Measurements from ENCODE around the gene BRD3OS.
A peak's percentile ranks its signal among the peaks of the same experiment; 100 is the strongest.

BRD3OS gene

DNA sequence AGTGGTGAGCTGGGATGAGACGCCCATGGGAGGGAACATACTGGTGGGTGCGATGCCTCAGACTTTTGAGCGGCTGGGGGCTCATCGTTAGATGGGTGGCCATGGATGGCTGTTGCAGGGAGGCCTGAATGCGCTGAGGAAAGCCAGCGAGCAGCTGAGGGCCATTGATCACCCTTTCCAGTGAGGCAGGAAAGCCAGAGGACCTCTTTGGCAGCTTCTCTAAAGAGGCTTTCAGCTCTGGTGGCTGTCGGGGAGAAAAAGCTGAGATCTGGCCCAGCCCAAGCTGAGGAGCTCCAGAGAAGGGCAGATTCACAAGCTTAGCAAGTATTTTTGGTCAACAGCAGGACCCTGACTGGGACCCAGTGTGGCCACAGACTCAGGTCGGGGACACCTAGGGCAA lies 19.9 kb upstream of the BRD3OS start:
- H3K27me3 ChIP-seq (ENCODE audit: control insufficient read depth, insufficient read depth, low read length, poor library complexity, severe bottlenecking): no peaks in the 10 kb centered on the region
- no peak overlapping the region for H3K4me3 ChIP-seq (ENCODE audit: insufficient read depth, low read depth, low read length)
- no peaks in the 10 kb centered on the region for H3K9me3 ChIP-seq (ENCODE audit: control insufficient read depth, low read length)
- no peak overlapping the region for H3K27ac ChIP-seq (ENCODE audit: insufficient read depth, low read depth, low read length, poor library complexity, severe bottlenecking)
- WGBS, 2 experiments: 92 to 93% methylated on average over 8 of the region's 8 CpGs
- no peaks in the 10 kb centered on the region for H3K4me1 ChIP-seq (ENCODE audit: control insufficient read depth, insufficient read depth, low read length)
- H3K36me3 ChIP-seq (ENCODE audit: control insufficient read depth, insufficient read depth, low read length): no peaks in the 10 kb centered on the region

DNA sequence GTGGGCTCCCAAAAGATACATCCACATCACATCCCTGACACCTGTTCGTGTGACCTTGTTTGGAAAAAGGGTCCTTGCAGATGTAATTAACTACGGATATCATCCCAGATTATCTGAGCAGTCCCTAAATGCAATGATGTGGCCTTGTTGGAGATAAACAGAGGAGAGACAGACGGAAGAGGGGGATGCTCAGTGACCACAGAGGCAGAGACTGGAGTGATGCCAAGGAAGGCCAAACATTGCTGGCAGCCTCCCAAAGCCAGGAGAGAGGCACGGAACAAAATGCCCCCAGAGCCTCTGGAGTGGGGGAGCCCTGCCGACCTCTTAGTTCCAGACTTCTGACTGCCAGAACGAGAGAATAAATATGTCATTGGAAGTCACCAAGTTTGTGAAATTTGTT lies 18.1 kb upstream of the BRD3OS start:
- WGBS, 2 experiments: 90% methylated on average over 6 of the region's 6 CpGs
- Histone ChIP-seq H3K36me3 (ENCODE audit: control insufficient read depth, insufficient read depth, low read length) (no peaks in the 10 kb centered on the region), H3K4me3 (ENCODE audit: insufficient read depth, low read depth, low read length) (no peak overlapping the region), H3K4me1 (ENCODE audit: control insufficient read depth, insufficient read depth, low read length) (no peaks in the 10 kb centered on the region), H3K27me3 (ENCODE audit: control insufficient read depth, insufficient read depth, low read length, poor library complexity, severe bottlenecking) (no peaks in the 10 kb centered on the region), H3K27ac (ENCODE audit: insufficient read depth, low read depth, low read length, poor library complexity, severe bottlenecking) (no peak overlapping the region), H3K9me3 (ENCODE audit: control insufficient read depth, low read length) (no peaks in the 10 kb centered on the region)

GRCh38 chr9:134007571-134007970 lies 17.7 kb upstream of the BRD3OS start:
- no peaks in the 10 kb centered on the region for H3K9me3 ChIP-seq (ENCODE audit: control insufficient read depth, low read length)
- WGBS, 2 experiments: 91% methylated on average over 9 of the region's 9 CpGs

GRCh38 chr9:134010310-134011173 lies 14.7 kb upstream of the BRD3OS start:
- H3K27ac ChIP-seq (ENCODE audit: insufficient read depth, low read depth, low read length, poor library complexity, severe bottlenecking): no peak overlapping the region
- 93% methylated on average over 20 of the region's 20 CpGs for WGBS, 2 experiments
- H3K36me3 ChIP-seq (ENCODE audit: control insufficient read depth, insufficient read depth, low read length): no peaks in the 10 kb centered on the region
- H3K4me3 ChIP-seq (ENCODE audit: insufficient read depth, low read depth, low read length): no peak overlapping the region
- no peaks in the 10 kb centered on the region for H3K27me3 ChIP-seq (ENCODE audit: control insufficient read depth, insufficient read depth, low read length, poor library complexity, severe bottlenecking)
- no peaks in the 10 kb centered on the region for H3K4me1 ChIP-seq (ENCODE audit: control insufficient read depth, insufficient read depth, low read length)
- H3K9me3 ChIP-seq (ENCODE audit: control insufficient read depth, low read length): no peaks in the 10 kb centered on the region

More at GRCh38 chr9:134007571-134007970, 17.7 kb upstream of the BRD3OS start:
- H3K4me3 ChIP-seq (ENCODE audit: insufficient read depth, low read depth, low read length): no peak overlapping the region
- no peak overlapping the region for H3K27ac ChIP-seq (ENCODE audit: insufficient read depth, low read depth, low read length, poor library complexity, severe bottlenecking)
- H3K27me3 ChIP-seq (ENCODE audit: control insufficient read depth, insufficient read depth, low read length, poor library complexity, severe bottlenecking): no peaks in the 10 kb centered on the region
- H3K36me3 ChIP-seq (ENCODE audit: control insufficient read depth, insufficient read depth, low read length): no peaks in the 10 kb centered on the region
- no peaks in the 10 kb centered on the region for H3K4me1 ChIP-seq (ENCODE audit: control insufficient read depth, insufficient read depth, low read length)

DNA sequence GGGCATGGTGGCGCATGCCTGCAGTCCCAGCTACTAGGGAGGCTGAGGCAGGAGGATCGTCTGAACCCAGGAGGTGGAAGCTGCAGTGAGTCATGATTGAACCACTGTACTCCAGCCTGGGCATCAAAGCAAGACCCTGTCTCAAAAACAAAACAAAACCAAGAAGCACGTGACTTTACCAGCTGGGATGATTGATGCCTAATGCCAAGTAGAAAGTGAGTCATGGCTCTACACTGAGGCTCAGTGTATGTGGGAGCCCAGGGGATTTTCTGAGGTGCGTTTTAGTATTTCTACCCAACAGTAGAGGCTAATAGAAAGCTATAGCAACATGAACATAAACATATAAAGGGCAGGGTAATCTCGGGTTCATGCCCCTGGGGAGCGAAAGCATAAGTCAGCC lies 13.9 kb upstream of the BRD3OS start:
- no peaks in the 10 kb centered on the region for H3K4me1 ChIP-seq (ENCODE audit: control insufficient read depth, insufficient read depth, low read length)
- no peaks in the 10 kb centered on the region for H3K9me3 ChIP-seq (ENCODE audit: control insufficient read depth, low read length)
- 92% methylated on average over 6 of the region's 6 CpGs for WGBS, 2 experiments
- H3K4me3 ChIP-seq (ENCODE audit: insufficient read depth, low read depth, low read length): no peak overlapping the region
- H3K36me3 ChIP-seq (ENCODE audit: control insufficient read depth, insufficient read depth, low read length): no peaks in the 10 kb centered on the region
- H3K27me3 ChIP-seq (ENCODE audit: control insufficient read depth, insufficient read depth, low read length, poor library complexity, severe bottlenecking): no peaks in the 10 kb centered on the region
- no peak overlapping the region for H3K27ac ChIP-seq (ENCODE audit: insufficient read depth, low read depth, low read length, poor library complexity, severe bottlenecking)

DNA sequence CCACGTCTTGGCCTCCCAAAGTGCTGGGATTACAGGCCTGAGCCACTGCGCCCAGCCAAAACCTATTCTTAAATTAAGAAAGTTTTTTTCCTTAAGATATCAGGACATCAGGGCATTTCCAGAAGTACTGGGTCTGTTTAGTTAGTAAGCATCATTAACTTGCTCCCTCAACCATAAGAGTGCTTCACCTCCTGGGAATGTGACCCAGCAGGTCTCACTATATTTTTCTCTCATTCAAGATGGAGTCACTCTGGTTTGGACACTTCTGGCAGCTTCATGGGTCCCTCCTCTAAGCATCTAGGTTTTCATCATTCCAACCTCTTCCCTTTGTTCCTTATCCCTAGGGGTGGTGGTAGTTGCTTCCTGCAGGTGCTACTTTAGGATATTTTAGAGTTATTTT lies 10.3 kb upstream of the BRD3OS start:
- Histone ChIP-seq H3K36me3 (ENCODE audit: control insufficient read depth, insufficient read depth, low read length) (no peaks in the 10 kb centered on the region), H3K4me1 (ENCODE audit: control insufficient read depth, insufficient read depth, low read length) (no peaks in the 10 kb centered on the region), H3K27ac (ENCODE audit: insufficient read depth, low read depth, low read length, poor library complexity, severe bottlenecking) (no peak overlapping the region), H3K27me3 (ENCODE audit: control insufficient read depth, insufficient read depth, low read length, poor library complexity, severe bottlenecking) (no peaks in the 10 kb centered on the region), H3K9me3 (ENCODE audit: control insufficient read depth, low read length) (no peaks in the 10 kb centered on the region), H3K4me3 (ENCODE audit: insufficient read depth, low read depth, low read length) (no peak overlapping the region)
- 83 to 86% methylated on average over 2 of the region's 2 CpGs for WGBS, 2 experiments

DNA sequence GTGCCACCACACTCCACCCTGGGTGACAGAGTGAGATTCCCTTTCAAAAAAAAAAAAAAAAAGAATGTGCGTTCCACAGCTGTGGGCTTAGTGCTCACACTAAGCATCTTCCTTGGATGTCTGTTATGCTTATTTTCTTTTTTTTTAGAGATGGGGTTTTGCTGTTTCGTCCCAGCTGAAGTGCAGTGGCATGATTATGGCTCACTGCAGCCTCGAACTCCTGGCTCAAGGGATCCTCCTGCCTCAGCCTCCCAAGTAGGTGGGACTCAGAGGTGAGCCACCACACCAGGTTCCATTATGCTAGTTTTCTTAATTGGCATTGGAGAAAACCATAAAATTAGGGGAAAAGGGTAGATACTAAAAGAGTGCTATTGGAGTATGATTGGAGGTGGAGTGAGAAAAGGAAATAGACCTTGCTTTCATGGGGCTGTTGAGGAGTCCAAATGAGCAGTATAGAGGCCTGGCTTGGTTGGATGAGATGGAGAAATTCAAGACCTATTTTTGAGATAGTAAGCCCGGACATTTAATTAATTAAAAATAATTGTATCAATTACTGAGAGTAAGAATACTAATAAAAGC lies 978 bp upstream of the BRD3OS start:
- Histone ChIP-seq H3K9me3 (ENCODE audit: control insufficient read depth, low read length) (no peaks in the 10 kb centered on the region), H3K36me3 (ENCODE audit: control insufficient read depth, insufficient read depth, low read length) (peaks cover 4% of the 10 kb centered on the region), H3K27ac (ENCODE audit: insufficient read depth, low read depth, low read length, poor library complexity, severe bottlenecking) (no peak overlapping the region), H3K27me3 (ENCODE audit: control insufficient read depth, insufficient read depth, low read length, poor library complexity, severe bottlenecking) (no peaks in the 10 kb centered on the region), H3K4me1 (ENCODE audit: control insufficient read depth, insufficient read depth, low read length) (peaks cover 9% of the 10 kb centered on the region), H3K4me3 (ENCODE audit: insufficient read depth, low read depth, low read length) (no peak overlapping the region)
- WGBS, 2 experiments: 94 to 96% methylated on average over 2 to 4 of the region's 4 CpGs

- Histone ChIP-seq H3K9me3 (ENCODE audit: control insufficient read depth, low read length) (no peaks in the 10 kb centered on the region), H3K36me3 (ENCODE audit: control insufficient read depth, insufficient read depth, low read length) (peaks cover 4% of the 10 kb centered on the region), H3K4me1 (ENCODE audit: control insufficient read depth, insufficient read depth, low read length) (peaks cover 9% of the 10 kb centered on the region), H3K27ac (ENCODE audit: insufficient read depth, low read depth, low read length, poor library complexity, severe bottlenecking) (peak overlapping the region; percentile 77), H3K27me3 (ENCODE audit: control insufficient read depth, insufficient read depth, low read length, poor library complexity, severe bottlenecking) (no peaks in the 10 kb centered on the region), H3K4me3 (ENCODE audit: insufficient read depth, low read depth, low read length) (peak overlapping the region; percentile 76)
- WGBS, 2 experiments: 17 to 19% methylated on average over 66 of the region's 66 CpGs
Measured at GRCh38 chr9:134025606-134026541, 593 bp downstream of the BRD3OS start.

DNA sequence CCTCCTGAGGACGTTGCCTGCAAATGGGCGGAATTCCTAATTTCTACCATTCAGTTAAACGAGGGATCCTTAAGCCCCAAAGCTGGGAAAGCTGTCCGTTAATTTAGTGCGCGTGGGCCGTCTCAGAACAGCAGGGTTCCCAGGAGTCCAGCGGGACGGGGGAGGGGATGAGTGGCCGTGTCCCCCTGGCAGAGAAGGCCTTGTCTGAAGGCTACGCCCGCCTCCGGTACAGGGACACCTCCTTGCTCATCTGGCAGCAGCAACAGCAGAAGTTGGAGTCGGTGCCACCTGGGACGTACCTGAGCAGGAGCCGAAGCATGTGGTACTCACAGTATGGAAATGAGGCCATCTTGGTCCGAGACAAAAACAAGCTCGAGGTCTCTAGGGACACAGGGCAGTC lies 1.3 kb downstream of the BRD3OS start:
- Histone ChIP-seq H3K36me3 (ENCODE audit: control insufficient read depth, insufficient read depth, low read length) (peaks cover 4% of the 10 kb centered on the region), H3K27me3 (ENCODE audit: control insufficient read depth, insufficient read depth, low read length, poor library complexity, severe bottlenecking) (no peaks in the 10 kb centered on the region), H3K27ac (ENCODE audit: insufficient read depth, low read depth, low read length, poor library complexity, severe bottlenecking) (no peak overlapping the region), H3K4me3 (ENCODE audit: insufficient read depth, low read depth, low read length) (peak overlapping the region; percentile 76), H3K9me3 (ENCODE audit: control insufficient read depth, low read length) (no peaks in the 10 kb centered on the region), H3K4me1 (ENCODE audit: control insufficient read depth, insufficient read depth, low read length) (peaks cover 9% of the 10 kb centered on the region)
- 89% methylated on average over 18 of the region's 18 CpGs for WGBS, 2 experiments

DNA sequence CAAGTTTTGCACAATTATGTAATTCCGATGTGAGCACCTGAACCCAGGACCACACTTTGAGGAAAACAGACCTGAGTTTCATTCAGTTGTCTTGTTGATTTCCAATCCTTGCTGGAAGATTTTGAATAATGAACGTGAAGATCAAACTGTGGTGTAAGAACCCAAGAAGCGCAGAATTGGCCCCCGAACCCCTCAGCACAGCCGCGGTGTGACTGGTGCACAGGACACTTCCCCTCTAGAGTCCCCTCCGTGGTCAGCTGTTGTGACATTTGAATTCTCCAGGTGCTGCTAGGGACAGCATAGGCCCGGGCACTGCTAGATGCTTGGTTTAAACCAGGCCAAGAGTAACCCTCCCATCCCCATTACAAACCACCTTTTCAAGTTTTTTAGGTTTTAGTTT lies 1.7 kb downstream of the BRD3OS start:
- H3K27ac ChIP-seq (ENCODE audit: insufficient read depth, low read depth, low read length, poor library complexity, severe bottlenecking): no peak overlapping the region
- peaks cover 9% of the 10 kb centered on the region for H3K4me1 ChIP-seq (ENCODE audit: control insufficient read depth, insufficient read depth, low read length)
- WGBS, 2 experiments: 93 to 94% methylated on average over 8 of the region's 8 CpGs
- H3K9me3 ChIP-seq (ENCODE audit: control insufficient read depth, low read length): no peaks in the 10 kb centered on the region
- H3K4me3 ChIP-seq (ENCODE audit: insufficient read depth, low read depth, low read length): no peak overlapping the region
- no peaks in the 10 kb centered on the region for H3K27me3 ChIP-seq (ENCODE audit: control insufficient read depth, insufficient read depth, low read length, poor library complexity, severe bottlenecking)
- H3K36me3 ChIP-seq (ENCODE audit: control insufficient read depth, insufficient read depth, low read length): peaks cover 4% of the 10 kb centered on the region
